Stimulated activated CD8-positive, alpha-beta memory T cell treated with anti-CD3 and anti-CD28 coated beads, Interleukin-7, amount 100 ng/mL, for 48 hours (primary cell): ENCODE data around the gene TRPC5OS.

Source experiments
- DNase-seq, 2 donors: peaks; one replicate each; pipeline ENCODE4 v3.0.0-alpha.2; 2020; ENCODE audit warnings: low read depth in 1 of 2; ENCODE audit errors: extremely low read depth in 1 of 2

TRPC5OS gene

GRCh38 chrX:111875881-111876280 is at the start of gene TRPC5OS:
TRPC5OS (plus strand) TSS chrX:111876181; CDS start chrX:111901850, 25,669 bp downstream.
- no peak for DNase-seq

GRCh38 chrX:111829345-111829744 is 46.6 kb upstream of the TRPC5OS start:
- no peak for DNase-seq

GRCh38 chrX:111830571-111830970 is 45.4 kb upstream of the TRPC5OS start:
- DNase-seq = no peak

GRCh38 chrX:111831343-111831742 is 44.6 kb upstream of the TRPC5OS start:
- no peak for DNase-seq

GRCh38 chrX:111837197-111837596 is 38.8 kb upstream of the TRPC5OS start:
- DNase-seq = no peak

- DNase-seq = no peak
Observed at GRCh38 chrX:111847491-111848133, 28.4 kb upstream of the TRPC5OS start.

- DNase-seq = no peak
Observed at GRCh38 chrX:111848541-111848940, 27.4 kb upstream of the TRPC5OS start.

- no peak for DNase-seq
Observed at GRCh38 chrX:111850975-111851374, 25.0 kb upstream of the TRPC5OS start.

GRCh38 chrX:111854556-111855490 is 21.2 kb upstream of the TRPC5OS start:
- DNase-seq = no peak

GRCh38 chrX:111857534-111858060 is 18.4 kb upstream of the TRPC5OS start:
- DNase-seq = no peak

GRCh38 chrX:111861605-111862004 is 14.4 kb upstream of the TRPC5OS start:
- DNase-seq = no peak

GRCh38 chrX:111867236-111867635 is 8.7 kb upstream of the TRPC5OS start:
- no peak for DNase-seq

GRCh38 chrX:111868726-111869638 is 7.0 kb upstream of the TRPC5OS start:
- DNase-seq = no peak

GRCh38 chrX:111869639-111870034 is 6.3 kb upstream of the TRPC5OS start:
- DNase-seq = no peak

- DNase-seq = no peak
Observed at GRCh38 chrX:111874241-111874640, 1.7 kb upstream of the TRPC5OS start.

GRCh38 chrX:111876646-111877045 is 665 bp downstream of the TRPC5OS start:
- no peak for DNase-seq

- no peak for DNase-seq
Observed at GRCh38 chrX:111877681-111878080, 1.7 kb downstream of the TRPC5OS start.

GRCh38 chrX:111880735-111881134 is 4.8 kb downstream of the TRPC5OS start:
- no peak for DNase-seq

GRCh38 chrX:111881715-111882114 is 5.7 kb downstream of the TRPC5OS start:
- no peak for DNase-seq

GRCh38 chrX:111886678-111887077 is 10.7 kb downstream of the TRPC5OS start:
- DNase-seq = no peak

- DNase-seq = no peak
Observed at GRCh38 chrX:111888600-111888999, 12.6 kb downstream of the TRPC5OS start.
